NT2/D1 (cell line): ENCODE measurements around the gene GEMIN7.

Experiments
- SUZ12 ChIP-seq: IDR thresholded peaks from 2 replicates; pipeline ENCODE4 v1.6.1; 2011; ENCODE audit not compliant: insufficient read length, insufficient read depth; ENCODE audit errors: extremely low read depth
- YY1 ChIP-seq: IDR thresholded peaks from 2 replicates; pipeline ENCODE4 v1.6.1; 2011; ENCODE audit not compliant: insufficient read length, insufficient read depth
- ZNF274 ChIP-seq: IDR thresholded peaks from 2 replicates; pipeline ENCODE4 v1.6.1; 2011; ENCODE audit warnings: mild to moderate bottlenecking, low read depth, low read length

DNA sequence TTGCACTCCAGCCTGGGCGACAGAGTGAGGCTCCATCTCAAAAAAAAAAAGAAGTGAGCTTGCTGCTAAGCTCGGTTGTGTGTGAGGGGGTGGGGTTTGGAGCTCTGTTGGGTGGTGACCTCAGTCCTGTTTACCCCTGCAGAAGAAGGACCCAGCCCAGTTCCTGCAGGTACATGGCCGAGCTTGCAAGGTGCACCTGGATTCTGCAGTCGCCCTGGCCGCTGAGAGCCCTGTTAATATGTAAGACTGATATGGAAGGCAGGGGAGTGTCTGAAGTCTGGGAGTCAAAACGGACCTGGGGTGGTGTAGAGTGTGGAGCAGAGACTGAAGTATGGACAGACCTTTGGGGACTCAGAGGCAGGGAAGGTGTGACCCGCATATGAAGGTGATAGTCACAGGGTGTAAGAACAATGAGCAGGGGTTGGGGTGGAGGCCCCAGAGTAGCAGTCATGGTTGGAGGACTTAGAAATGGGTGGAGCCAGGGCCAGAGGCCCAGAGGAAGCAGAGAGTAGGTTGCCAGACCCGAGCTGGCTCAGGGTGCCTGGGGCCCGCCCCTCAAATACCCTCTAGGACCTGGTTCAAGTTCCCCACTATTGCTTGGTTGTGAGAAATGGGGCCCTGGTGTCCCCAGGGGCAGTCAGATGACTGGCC lies 27.0 kb upstream of the GEMIN7 start:
- TF ChIP-seq ZNF274 (no peak), SUZ12 (no peak), YY1 (no peak)
